T follicular helper cell (primary cell): ENCODE measurements around the gene RBM33.

Experiments used
- DNase-seq: peaks from one replicate; pipeline ENCODE4 v3.0.0-alpha.2; 2020; ENCODE audit warnings: low read depth

RBM33 gene

GRCh38 chr7:155746188-155746587 is 101.7 kb downstream of the RBM33 start:
- no peak for DNase-seq

- DNase-seq, result no peak
Measured at GRCh38 chr7:155747209-155747608, 102.7 kb downstream of the RBM33 start.

GRCh38 chr7:155749578-155749977 is 105.1 kb downstream of the RBM33 start:
- no peak for DNase-seq

- DNase-seq, result no peak
Measured at GRCh38 chr7:155750255-155751125, 106.0 kb downstream of the RBM33 start.

GRCh38 chr7:155751409-155751808 is 106.9 kb downstream of the RBM33 start:
- no peak for DNase-seq

- no peak for DNase-seq
Measured at GRCh38 chr7:155752756-155753445, 108.4 kb downstream of the RBM33 start.

- DNase-seq, result no peak
Measured at GRCh38 chr7:155753446-155753965, 109.0 kb downstream of the RBM33 start.

- no peak for DNase-seq
Measured at GRCh38 chr7:155754165-155754564, 109.7 kb downstream of the RBM33 start.

- no peak for DNase-seq
Measured at GRCh38 chr7:155755026-155755425, 110.6 kb downstream of the RBM33 start.

GRCh38 chr7:155756322-155756721 is 111.9 kb downstream of the RBM33 start:
- DNase-seq, result no peak

GRCh38 chr7:155758348-155758747 is 113.9 kb downstream of the RBM33 start:
- DNase-seq, result no peak

- no peak for DNase-seq
Measured at GRCh38 chr7:155759740-155760430, 115.4 kb downstream of the RBM33 start.

- DNase-seq, result no peak
Measured at GRCh38 chr7:155761162-155761561, 116.7 kb downstream of the RBM33 start.

- no peak for DNase-seq
Measured at GRCh38 chr7:155762036-155762435, 117.6 kb downstream of the RBM33 start.

GRCh38 chr7:155762655-155763054 is 118.2 kb downstream of the RBM33 start:
- no peak for DNase-seq

- DNase-seq, result no peak
Measured at GRCh38 chr7:155763122-155763521, 118.7 kb downstream of the RBM33 start.

- DNase-seq, result no peak
Measured at GRCh38 chr7:155763691-155764437, 119.4 kb downstream of the RBM33 start.

GRCh38 chr7:155764438-155764793 is 120.0 kb downstream of the RBM33 start:
- DNase-seq, result no peak

GRCh38 chr7:155765458-155765857 is 121.0 kb downstream of the RBM33 start:
- DNase-seq, result no peak

GRCh38 chr7:155766386-155766785 is 121.9 kb downstream of the RBM33 start:
- DNase-seq, result no peak

GRCh38 chr7:155766966-155767916 is 122.8 kb downstream of the RBM33 start:
- DNase-seq, result no peak
